GM19372 (cell line): Measurements from ENCODE around the gene SETBP1.

ENCODE experiments used
- ATAC-seq: cut with Tn5 transposase; IDR thresholded peaks from one replicate; pipeline ENCODE4 v1.9.1; 2021; ENCODE audit warnings: mild to moderate bottlenecking, low read depth, moderate library complexity; ENCODE audit not compliant: unreplicated experiment

Gene SETBP1

GRCh38 chr18:44856157-44856556, 175.5 kb downstream of the SETBP1 start:
- ATAC-seq = no peak

GRCh38 chr18:44857081-44857480, 176.4 kb downstream of the SETBP1 start:
- ATAC-seq = no peak

- no peak for ATAC-seq
Observed at GRCh38 chr18:44857744-44858491, 177.2 kb downstream of the SETBP1 start.

GRCh38 chr18:44859263-44859662, 178.6 kb downstream of the SETBP1 start:
- no peak for ATAC-seq

- no peak for ATAC-seq
Observed at GRCh38 chr18:44859751-44860439, 179.2 kb downstream of the SETBP1 start.

GRCh38 chr18:44862112-44862511, 181.4 kb downstream of the SETBP1 start:
- no peak for ATAC-seq

- ATAC-seq = no peak
Observed at GRCh38 chr18:44866103-44866502, 185.4 kb downstream of the SETBP1 start.

- no peak for ATAC-seq
Observed at GRCh38 chr18:44869533-44869932, 188.8 kb downstream of the SETBP1 start.

GRCh38 chr18:44870631-44871502, 190.2 kb downstream of the SETBP1 start:
- ATAC-seq = peak; percentile 42

- ATAC-seq = peak; percentile 62
Observed at GRCh38 chr18:44871771-44872170, 191.1 kb downstream of the SETBP1 start.

GRCh38 chr18:44876024-44876423, 195.3 kb downstream of the SETBP1 start:
- ATAC-seq = no peak

- ATAC-seq = no peak
Observed at GRCh38 chr18:44876755-44877154, 196.1 kb downstream of the SETBP1 start.

- ATAC-seq = no peak
Observed at GRCh38 chr18:44878335-44878734, 197.6 kb downstream of the SETBP1 start.

GRCh38 chr18:44880170-44880569, 199.5 kb downstream of the SETBP1 start:
- ATAC-seq = no peak

- ATAC-seq = no peak
Observed at GRCh38 chr18:44881461-44882162, 200.9 kb downstream of the SETBP1 start.

GRCh38 chr18:44882163-44882868, 201.6 kb downstream of the SETBP1 start:
- no peak for ATAC-seq

GRCh38 chr18:44883671-44884070, 203.0 kb downstream of the SETBP1 start:
- ATAC-seq = no peak

- no peak for ATAC-seq
Observed at GRCh38 chr18:44884431-44884830, 203.7 kb downstream of the SETBP1 start.

- ATAC-seq = no peak
Observed at GRCh38 chr18:44885507-44885906, 204.8 kb downstream of the SETBP1 start.

GRCh38 chr18:44887227-44887631, 206.5 kb downstream of the SETBP1 start:
- ATAC-seq = peak; percentile 85
